Activated CD8-positive, alpha-beta memory T cell treated with anti-CD3 and anti-CD28 coated beads for 24 hours (primary cell): Measurements from ENCODE around the gene SECTM1.

Experiments used
- DNase-seq: peaks from one replicate; pipeline ENCODE4 v3.0.0-alpha.2; 2020

The SECTM1 gene

GRCh38 chr17:82277851-82278250 is 55.7 kb downstream of the SECTM1 start:
- no peak for DNase-seq

GRCh38 chr17:82276938-82277337 is 56.6 kb downstream of the SECTM1 start:
- DNase-seq = no peak

- DNase-seq = no peak
Observed at GRCh38 chr17:82275326-82275725, 58.2 kb downstream of the SECTM1 start.

- DNase-seq = no peak
Observed at GRCh38 chr17:82274134-82275020, 59.2 kb downstream of the SECTM1 start.

- DNase-seq = peak; percentile 99
Observed at GRCh38 chr17:82273327-82274133, 60.0 kb downstream of the SECTM1 start, which contains the start of gene CSNK1D. CSNK1D (minus strand) TSS chr17:82273700; CDS start chr17:82273381, 319 bp downstream.

GRCh38 chr17:82272495-82273326 is 60.9 kb downstream of the SECTM1 start:
- DNase-seq = peak; percentile 79

GRCh38 chr17:82271401-82271800 is 62.2 kb downstream of the SECTM1 start:
- no peak for DNase-seq
